Transverse colon (tissue), 4 donors: ENCODE results near the gene CEP41. TPM values are rescaled to one million over a fixed set of nuclear protein-coding genes. Genes with fewer than 3 reads are reported as not detected.

Source experiments
- DNase-seq: peaks from one replicate; pipeline ENCODE4 v3.0.0-alpha.2; 2019
- H3K27ac ChIP-seq, 4 donors: fragments of 200-600 bp; sonication (generic); 2 replicates each; pipeline ENCODE4 v1.5.1; 2016 to 2018; ENCODE audit warnings: inconsistent platforms in 4 of 4
- H3K27me3 ChIP-seq: fragments of 200-600 bp; sonication (generic); 2 replicates; pipeline ENCODE4 v1.5.1; 2017; ENCODE audit warnings: inconsistent platforms
- H3K36me3 ChIP-seq, 4 donors: fragments of 200-600 bp; sonication (generic); 2 replicates each; pipeline ENCODE4 v1.5.1; 2017 to 2019; ENCODE audit warnings: inconsistent platforms in 4 of 4
- H3K4me1 ChIP-seq, 4 donors: fragments of 200-600 bp; sonication (generic); 2 replicates each; pipeline ENCODE4 v1.5.1; 2017 to 2020; ENCODE audit warnings: inconsistent platforms in 4 of 4
- H3K4me3 ChIP-seq, 4 donors: fragments of 200-600 bp; sonication (generic); 1 replicate in 1 of 4; 2 replicates in 3 of 4; pipeline versions ENCODE4 v1.5.1 to v1.6.1; 2017 to 2019; ENCODE audit warnings: inconsistent platforms in 4 of 4
- H3K9me3 ChIP-seq, 2 donors: fragments of 200-600 bp; sonication (generic); 2 replicates each; pipeline ENCODE4 v1.5.1; 2017 to 2019; ENCODE audit warnings: inconsistent platforms in 2 of 2
- EP300 ChIP-seq: sonication (generic); formaldehyde crosslinking; IDR thresholded peaks from one replicate; pipeline ENCODE4 v1.6.1; 2017; ENCODE audit warnings: antibody characterized with exemption, low read depth
- POLR2A ChIP-seq: fragments of 450-650 bp; IDR thresholded peaks from one replicate; pipeline ENCODE4 v1.6.1; 2016; ENCODE audit warnings: antibody characterized with exemption, mild to moderate bottlenecking, moderate library complexity
- POLR2AphosphoS5 ChIP-seq, 3 donors: sonication (generic); formaldehyde crosslinking; IDR thresholded peaks; one replicate each; pipeline ENCODE4 v1.6.1; 2016; ENCODE audit warnings: antibody characterized with exemption in 3 of 3
- WGBS, 2 donors: methylation state at CpG; one replicate each; pipeline ENCODE4 v1.1.5; 2018; ENCODE audit warnings: low coverage in 1 of 2; 5-methylcytosine and 5-hydroxymethylcytosine counted together
- in situ Hi-C, 4 donors: fragments of 200-750 bp; cut with MboI; loops; one replicate each; pipeline versions ENCODE4 v1.15.0 to v1.15.1; 2017; ENCODE audit warnings: low sequenced_read_pairs in 3 of 4, low pct_ligation_motif_present in 1 of 4, low pct_unique_long_range_greater_than_20kb in 1 of 4
- intact Hi-C: fragments of 100-400 bp; cut with DNase I; formaldehyde crosslinking; loops from one replicate; pipeline ENCODE4 v1.15.1; 2023; ENCODE audit warnings: low total_unique reads
- total RNA-seq, 4 donors: library from RNA; depleted of rRNA; stranded (reverse); fragments of >200 nt; gene quantifications; one replicate each; pipeline ENCODE4 v1.1.0, GENCODE V29; 2016
- TF ChIP-seq, protein P1 (sequence below), 5 experiments: fragments of 200-600 bp in 3 of 5; fragments of 450-650 bp in 2 of 5; sonication (generic) in 3 of 5; IDR thresholded peaks; 1 replicate in 2 of 5; 2 replicates in 3 of 5; pipeline ENCODE4 v1.5.1; 2016 to 2017; ENCODE audit warnings: antibody characterized with exemption in 5 of 5, inconsistent platforms in 3 of 5, mild to moderate bottlenecking in 2 of 5, moderate library complexity in 1 of 5

The CEP41 gene
- total RNA-seq, 4 donors from 2014 or later = 0.75 to 4.8 (median 2.7) TPM; not detected in 1

DNA sequence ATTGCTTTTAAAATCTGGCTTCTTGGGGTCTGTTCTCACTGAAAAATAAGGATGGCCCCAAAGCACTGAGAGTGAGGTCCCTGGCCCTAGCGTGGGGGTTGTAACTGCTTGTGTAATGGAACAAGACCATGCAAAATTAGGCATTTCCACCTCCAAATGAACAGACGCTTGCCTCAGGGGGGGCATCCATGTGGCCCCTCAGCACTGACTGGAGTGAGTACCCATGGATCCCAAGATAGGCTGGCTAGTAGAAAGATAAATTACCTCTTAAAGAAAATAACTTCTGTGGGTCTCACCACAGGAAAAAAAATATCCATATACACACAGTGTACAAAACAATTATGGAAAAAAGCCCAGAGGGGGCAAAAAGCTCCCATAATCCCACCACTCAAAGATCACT, 75.7 kb downstream of the CEP41 start:
- peaks cover 0 to 16% (median 6%) of the 10 kb centered on the region in 4 donors for H3K4me1 ChIP-seq
- no peak for DNase-seq
- intact Hi-C loops (no loop called here), in situ Hi-C loops (no loop called here)
- H3K27me3 ChIP-seq = no peaks in the 10 kb centered on the region
- H3K36me3 ChIP-seq = no peaks in the 10 kb centered on the region
- H3K27ac ChIP-seq = peak overlapping the region in 2 of 4 donors; percentile 12 to 14
- no peaks in the 10 kb centered on the region for H3K9me3 ChIP-seq
- no peak for TF ChIP-seq POLR2AphosphoS5 (IDR thresholded peaks at IDR 0.05)
- no peak for TF ChIP-seq POLR2A
- TF ChIP-seq, protein P1, sequence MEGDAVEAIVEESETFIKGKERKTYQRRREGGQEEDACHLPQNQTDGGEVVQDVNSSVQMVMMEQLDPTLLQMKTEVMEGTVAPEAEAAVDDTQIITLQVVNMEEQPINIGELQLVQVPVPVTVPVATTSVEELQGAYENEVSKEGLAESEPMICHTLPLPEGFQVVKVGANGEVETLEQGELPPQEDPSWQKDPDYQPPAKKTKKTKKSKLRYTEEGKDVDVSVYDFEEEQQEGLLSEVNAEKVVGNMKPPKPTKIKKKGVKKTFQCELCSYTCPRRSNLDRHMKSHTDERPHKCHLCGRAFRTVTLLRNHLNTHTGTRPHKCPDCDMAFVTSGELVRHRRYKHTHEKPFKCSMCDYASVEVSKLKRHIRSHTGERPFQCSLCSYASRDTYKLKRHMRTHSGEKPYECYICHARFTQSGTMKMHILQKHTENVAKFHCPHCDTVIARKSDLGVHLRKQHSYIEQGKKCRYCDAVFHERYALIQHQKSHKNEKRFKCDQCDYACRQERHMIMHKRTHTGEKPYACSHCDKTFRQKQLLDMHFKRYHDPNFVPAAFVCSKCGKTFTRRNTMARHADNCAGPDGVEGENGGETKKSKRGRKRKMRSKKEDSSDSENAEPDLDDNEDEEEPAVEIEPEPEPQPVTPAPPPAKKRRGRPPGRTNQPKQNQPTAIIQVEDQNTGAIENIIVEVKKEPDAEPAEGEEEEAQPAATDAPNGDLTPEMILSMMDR (IDR thresholded peaks at IDR 0.05) = no peak
- TF ChIP-seq EP300 = no peak
- H3K4me3 ChIP-seq = no peak overlapping the region
- 82 to 100% methylated on average over 1 to 2 of the region's 2 CpGs for WGBS, 2 donors

DNA sequence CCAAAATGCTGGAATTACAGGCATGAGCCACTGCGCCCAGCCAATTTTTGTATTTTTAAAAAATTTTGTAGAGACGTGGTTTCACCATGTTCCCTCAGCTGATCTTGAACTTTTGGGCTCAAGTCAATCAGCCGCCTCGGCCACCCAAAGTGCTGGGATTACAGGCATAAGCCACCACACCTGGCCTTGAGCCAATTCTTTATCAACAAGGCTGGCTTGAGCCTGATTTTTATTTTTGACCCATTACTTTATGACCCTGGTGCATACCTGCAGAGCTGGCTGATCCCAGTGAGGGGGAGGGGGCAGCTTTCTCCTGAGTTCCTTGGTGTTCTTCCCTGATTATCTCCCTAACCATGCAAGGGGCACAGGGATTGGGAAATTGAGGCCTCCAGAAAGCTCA, 76.4 kb downstream of the CEP41 start:
- H3K36me3 ChIP-seq = no peaks in the 10 kb centered on the region
- no peak for DNase-seq
- 80 to 83% methylated on average over 1 to 4 of the region's 4 CpGs for WGBS, 2 donors
- intact Hi-C loops (no loop called here), in situ Hi-C loops (no loop called here)
- no peaks in the 10 kb centered on the region for H3K9me3 ChIP-seq
- no peak overlapping the region for H3K4me3 ChIP-seq
- peaks cover 0 to 10% (median 4%) of the 10 kb centered on the region in 4 donors for H3K4me1 ChIP-seq
- TF ChIP-seq, protein P1 (IDR thresholded peaks at IDR 0.05) = no peak
- TF ChIP-seq POLR2A (no peak), POLR2AphosphoS5 (IDR thresholded peaks at IDR 0.05) (no peak), EP300 (no peak)
- H3K27ac ChIP-seq = no peak overlapping the region
- no peaks in the 10 kb centered on the region for H3K27me3 ChIP-seq

DNA sequence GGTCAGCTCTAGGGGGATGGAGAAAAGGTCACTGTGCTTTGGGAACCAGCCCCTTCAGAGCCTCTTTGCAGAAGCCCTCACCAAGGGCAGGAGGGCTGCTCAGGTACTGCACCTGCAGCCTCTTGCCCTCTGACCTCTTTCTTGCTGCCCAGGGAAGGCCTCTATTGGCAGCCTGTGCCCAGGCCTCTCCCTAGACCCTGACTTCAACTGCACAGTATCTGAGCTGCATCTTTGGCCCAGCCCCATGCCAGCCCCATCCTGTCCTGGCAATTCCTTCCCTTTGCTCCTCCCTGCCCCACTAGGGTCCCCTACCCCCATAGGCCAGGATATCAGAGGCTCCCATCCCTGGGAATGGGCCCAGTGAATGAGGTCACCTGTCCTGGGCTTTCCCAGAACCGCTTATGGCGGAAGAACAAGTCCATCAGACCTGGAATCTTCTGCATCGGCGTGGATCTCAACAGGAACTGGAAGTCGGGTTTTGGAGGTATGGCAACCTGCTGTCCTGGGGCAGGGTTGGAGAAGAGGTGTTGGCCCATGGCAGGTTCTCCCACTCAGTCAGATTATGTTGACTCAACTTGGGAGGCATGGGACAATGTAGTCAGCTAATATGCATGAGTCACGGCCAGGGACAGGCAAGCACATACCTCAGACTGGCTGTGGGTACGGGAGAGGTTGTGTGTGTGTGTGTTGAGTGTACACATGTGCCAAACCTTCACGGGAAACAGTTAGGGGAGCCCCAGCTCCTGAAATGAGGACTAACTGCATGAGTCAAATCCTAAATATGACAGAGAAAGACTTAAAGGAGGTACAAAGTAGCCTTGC, 77.6 kb downstream of the CEP41 start:
- TF ChIP-seq, protein P1 (IDR thresholded peaks at IDR 0.05) = no peak
- TF ChIP-seq POLR2A (no peak), POLR2AphosphoS5 (IDR thresholded peaks at IDR 0.05) (no peak)
- H3K36me3 ChIP-seq = no peaks in the 10 kb centered on the region
- no peak for DNase-seq
- no peak overlapping the region for H3K27ac ChIP-seq
- WGBS, 2 donors = 77% methylated on average over 8 of the region's 8 CpGs; no CpG with 5 or more reads in 1 of the 2 donors
- in situ Hi-C loops = no loop called here
- no peak overlapping the region for H3K4me3 ChIP-seq
- H3K9me3 ChIP-seq = no peaks in the 10 kb centered on the region
- intact Hi-C loops = no loop called here
- H3K4me1 ChIP-seq = peaks cover 0 to 10% (median 2%) of the 10 kb centered on the region in 4 donors
- no peaks in the 10 kb centered on the region for H3K27me3 ChIP-seq

DNA sequence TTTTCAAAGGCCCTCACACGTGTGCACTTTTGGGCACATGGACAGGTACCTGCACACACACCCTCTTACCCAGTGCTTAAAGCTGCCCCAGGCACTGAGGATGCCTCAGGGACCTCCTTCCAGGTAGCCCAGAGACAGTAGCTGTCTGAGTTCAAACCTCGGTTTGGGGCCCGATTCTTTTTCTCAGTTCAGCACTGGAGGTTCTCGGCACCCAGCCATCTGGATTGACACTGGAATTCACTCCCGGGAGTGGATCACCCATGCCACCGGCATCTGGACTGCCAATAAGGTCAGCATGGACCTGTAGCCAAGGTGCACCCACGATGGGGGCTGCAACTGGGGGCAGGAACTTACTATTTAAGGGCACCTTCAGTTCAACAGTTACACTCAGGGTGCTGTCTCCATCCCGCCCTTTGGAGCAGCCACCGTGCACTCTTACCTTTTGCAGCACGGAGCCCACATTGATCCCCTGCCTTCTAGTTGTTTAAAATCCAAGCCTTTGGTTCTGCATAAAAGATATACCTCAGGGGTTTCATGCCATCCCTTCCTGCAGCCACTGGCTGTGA, 78.5 kb downstream of the CEP41 start:
- H3K4me3 ChIP-seq = no peak overlapping the region
- H3K4me1 ChIP-seq = peaks cover 0 to 10% (median 2%) of the 10 kb centered on the region in 4 donors
- intact Hi-C loops (no loop called here), in situ Hi-C loops (no loop called here)
- H3K36me3 ChIP-seq = no peaks in the 10 kb centered on the region
- DNase-seq = no peak
- H3K27me3 ChIP-seq = no peaks in the 10 kb centered on the region
- H3K9me3 ChIP-seq = no peaks in the 10 kb centered on the region
- WGBS, 2 donors = 91% methylated on average over 10 of the region's 10 CpGs; no CpG with 5 or more reads in 1 of the 2 donors
- no peak overlapping the region for H3K27ac ChIP-seq
- TF ChIP-seq POLR2A (no peak), EP300 (no peak), POLR2AphosphoS5 (IDR thresholded peaks at IDR 0.05) (no peak)
- TF ChIP-seq, protein P1 (IDR thresholded peaks at IDR 0.05) = no peak
